Fibroblast of mammary gland (primary cell): ENCODE data around the gene PRICKLE1.

Experiments
- DNase-seq: peaks from one replicate; pipeline ENCODE4 v3.0.0-alpha.2; 2010; ENCODE audit warnings: low read depth
- H3K4me3 ChIP-seq: 2 replicates; pipeline ENCODE4 v1.5.1; 2011; ENCODE audit warnings: low read depth, mild to moderate bottlenecking, low read length, moderate library complexity; ENCODE audit not compliant: control insufficient read depth
- CTCF ChIP-seq: conservative IDR thresholded peaks from 2 replicates; pipeline ENCODE4 v1.5.1; 2011; ENCODE audit warnings: low read depth, low read length, inconsistent platforms; ENCODE audit not compliant: control insufficient read depth, insufficient read depth

PRICKLE1 gene

GRCh38 chr12:42469355-42470175 lies 120.0 kb downstream of the PRICKLE1 start:
- DNase-seq: no peak
- no peak overlapping the region for H3K4me3 ChIP-seq

DNA sequence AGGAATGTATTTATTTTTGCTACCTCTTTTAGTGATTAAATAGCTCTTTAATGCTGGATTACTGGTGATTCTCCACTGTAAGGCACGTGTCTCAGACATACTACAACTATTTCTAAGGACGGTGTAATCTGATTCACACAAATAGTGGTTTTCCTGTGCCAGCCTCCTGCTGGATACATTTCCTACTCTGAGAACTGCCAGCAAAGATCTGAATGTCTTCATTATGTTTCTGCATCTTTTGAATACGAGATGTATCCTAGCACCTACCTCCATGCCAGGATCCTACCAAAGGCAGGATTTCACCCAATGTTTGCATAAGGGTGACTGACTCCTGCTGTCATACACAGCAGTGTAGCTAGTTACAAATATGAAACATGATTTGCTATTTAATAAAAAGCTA lies 120.6 kb downstream of the PRICKLE1 start:
- TF ChIP-seq CTCF: no peak
- no peak overlapping the region for H3K4me3 ChIP-seq
- DNase-seq: no peak

More at GRCh38 chr12:42469355-42470175, 120.0 kb downstream of the PRICKLE1 start:
- TF ChIP-seq CTCF: no peak

DNA sequence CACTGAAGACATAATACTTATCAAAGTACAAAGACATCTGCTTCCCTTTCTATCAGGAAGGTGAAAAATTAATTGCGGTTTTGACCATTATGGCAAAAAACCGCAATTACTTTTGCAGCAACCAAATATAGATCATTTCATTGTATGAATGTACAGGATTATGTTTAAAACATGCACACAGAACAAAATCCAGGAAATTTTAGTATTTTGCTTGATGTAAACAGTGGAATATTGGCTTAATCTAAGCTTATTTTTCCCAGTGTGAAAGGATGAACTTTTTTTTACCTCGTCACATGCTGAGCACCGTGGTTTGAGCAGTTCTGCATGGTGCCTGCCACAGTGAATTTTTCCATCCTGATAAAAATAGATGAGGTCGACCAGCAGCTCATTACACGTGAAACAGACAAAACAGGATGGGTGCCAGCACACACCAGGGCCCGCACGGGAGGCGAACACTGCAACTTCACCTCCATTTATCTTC lies 121.2 kb downstream of the PRICKLE1 start:
- H3K4me3 ChIP-seq: no peak overlapping the region
- TF ChIP-seq CTCF: no peak
- DNase-seq: no peak

GRCh38 chr12:42463671-42464070 lies 125.9 kb downstream of the PRICKLE1 start:
- TF ChIP-seq CTCF: no peak
- DNase-seq: no peak
- no peak overlapping the region for H3K4me3 ChIP-seq

GRCh38 chr12:42462486-42462885 lies 127.1 kb downstream of the PRICKLE1 start:
- no peak for TF ChIP-seq CTCF
- no peak for DNase-seq
- H3K4me3 ChIP-seq: no peak overlapping the region

DNA sequence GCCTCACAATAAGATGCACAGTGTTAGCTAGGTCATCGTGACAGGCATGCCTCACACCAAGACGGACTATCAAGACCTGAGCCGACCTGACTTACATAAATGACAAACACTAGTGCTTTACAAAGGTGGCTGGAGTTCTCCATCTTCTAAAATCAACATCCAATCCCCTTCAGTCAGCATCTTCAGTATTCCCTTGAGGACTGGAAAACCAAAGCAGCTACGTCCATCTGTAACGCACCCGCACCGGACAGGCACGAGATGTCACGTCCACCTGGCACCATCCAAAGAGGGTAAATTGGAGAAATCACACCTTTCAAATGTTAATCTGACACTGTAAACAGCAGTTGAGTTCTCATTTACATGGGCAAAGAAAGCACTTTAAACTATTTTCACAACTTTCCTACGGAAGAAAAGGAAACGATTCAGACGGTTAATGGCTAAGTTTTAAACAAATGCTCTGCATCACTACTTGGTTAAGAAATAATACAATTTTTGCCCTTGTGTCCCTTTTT lies 130.2 kb downstream of the PRICKLE1 start:
- H3K4me3 ChIP-seq: no peak overlapping the region
- DNase-seq: no peak
- TF ChIP-seq CTCF: no peak
